OCI-LY1 (cell line): ENCODE results near the gene AGAP2.

ENCODE experiments used
- EZH2 ChIP-seq: fragments of 200-600 bp; sonication (generic), shearing (Covaris generic); IDR thresholded peaks from 2 replicates; pipeline ENCODE4 v1.8.0; 2017; ENCODE audit warnings: borderline replicate concordance, mixed run types, mild to moderate bottlenecking, antibody characterized with exemption, low read length, moderate library complexity, mixed read lengths
- TF ChIP-seq, protein P1 (sequence below): fragments of 200-600 bp; sonication (generic), shearing (Covaris generic); IDR thresholded peaks from 2 replicates; pipeline ENCODE4 v1.5.1; 2017; ENCODE audit warnings: mild to moderate bottlenecking, antibody characterized with exemption, low read length, moderate library complexity, mixed read lengths

DNA sequence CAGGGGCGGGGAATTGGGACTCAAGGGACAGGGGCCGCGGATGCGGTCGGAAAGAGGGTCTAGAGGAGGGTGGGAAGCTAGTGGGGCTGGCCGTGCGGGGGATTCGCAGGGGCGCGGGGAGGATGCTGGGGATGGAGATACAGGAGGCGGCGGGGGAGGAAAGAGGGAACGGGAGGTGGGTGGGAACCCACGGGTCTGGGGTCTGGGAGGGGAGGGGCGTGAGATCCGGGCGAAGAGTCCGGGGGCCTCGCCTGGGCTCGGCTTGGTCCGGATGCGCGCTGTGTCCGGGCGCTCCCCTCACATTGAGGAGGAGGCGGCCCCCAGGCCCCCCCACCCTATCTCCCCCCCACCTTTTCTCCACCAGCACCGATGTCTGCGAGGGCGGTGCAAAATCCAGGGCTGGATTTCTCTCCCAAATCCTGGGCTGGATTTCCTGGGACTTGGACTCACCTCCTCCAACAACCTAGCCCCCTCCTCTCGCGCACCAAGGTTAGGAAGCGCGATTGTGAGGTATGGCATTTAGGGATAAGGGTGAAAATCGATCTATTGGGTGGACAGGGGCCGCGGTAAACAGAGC lies at the start of gene AGAP2:
- TF ChIP-seq, protein P1, sequence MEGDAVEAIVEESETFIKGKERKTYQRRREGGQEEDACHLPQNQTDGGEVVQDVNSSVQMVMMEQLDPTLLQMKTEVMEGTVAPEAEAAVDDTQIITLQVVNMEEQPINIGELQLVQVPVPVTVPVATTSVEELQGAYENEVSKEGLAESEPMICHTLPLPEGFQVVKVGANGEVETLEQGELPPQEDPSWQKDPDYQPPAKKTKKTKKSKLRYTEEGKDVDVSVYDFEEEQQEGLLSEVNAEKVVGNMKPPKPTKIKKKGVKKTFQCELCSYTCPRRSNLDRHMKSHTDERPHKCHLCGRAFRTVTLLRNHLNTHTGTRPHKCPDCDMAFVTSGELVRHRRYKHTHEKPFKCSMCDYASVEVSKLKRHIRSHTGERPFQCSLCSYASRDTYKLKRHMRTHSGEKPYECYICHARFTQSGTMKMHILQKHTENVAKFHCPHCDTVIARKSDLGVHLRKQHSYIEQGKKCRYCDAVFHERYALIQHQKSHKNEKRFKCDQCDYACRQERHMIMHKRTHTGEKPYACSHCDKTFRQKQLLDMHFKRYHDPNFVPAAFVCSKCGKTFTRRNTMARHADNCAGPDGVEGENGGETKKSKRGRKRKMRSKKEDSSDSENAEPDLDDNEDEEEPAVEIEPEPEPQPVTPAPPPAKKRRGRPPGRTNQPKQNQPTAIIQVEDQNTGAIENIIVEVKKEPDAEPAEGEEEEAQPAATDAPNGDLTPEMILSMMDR = no peak
- no peak for TF ChIP-seq EZH2
